B cell (primary cell): Measurements from ENCODE around the gene MAP7D1. TPM values are rescaled to one million over a fixed set of nuclear protein-coding genes. Genes with fewer than 3 reads are reported as not detected.

Experiments used
- ATAC-seq: fragments of 200-7000 bp; cut with Tn5 transposase; one replicate; pipeline ENCODE4 v1.10.0; 2021; ENCODE audit warnings: low read depth, mild to moderate bottlenecking, moderate number of reproducible peaks, moderate library complexity
- CTCF ChIA-PET: fragments of 350-600 bp; sonication (Branson Sonifier 250); formaldehyde crosslinking; loops from one replicate; lab custom pipeline; 2021; ENCODE audit warnings: antibody characterized with exemption, inconsistent platforms; lab: Charles Lee
- POLR2A ChIA-PET: fragments of 350-600 bp; sonication (Branson Sonifier 250); formaldehyde crosslinking; loops from one replicate; lab custom pipeline; 2021; ENCODE audit warnings: antibody characterized with exemption; lab: Charles Lee
- DNase-seq: peaks from one replicate; pipeline ENCODE4 v3.0.0; 2013
- H2AFZ ChIP-seq: 2 replicates; pipeline ENCODE4 v1.6.1; 2012; ENCODE audit warnings: mild to moderate bottlenecking, low read depth, low read length; ENCODE audit not compliant: insufficient read depth, poor library complexity, severe bottlenecking
- H3K27ac ChIP-seq, 2 donors: 1 replicate in 1 of 2; 2 replicates in 1 of 2; pipeline ENCODE4 v1.5.1; 2012 to 2013; ENCODE audit warnings: low read length in 2 of 2, mild to moderate bottlenecking in 2 of 2, moderate library complexity in 1 of 2
- H3K27me3 ChIP-seq, 4 experiments: fragments of 200-600 bp in 1 of 4; sonication (generic) in 1 of 4; replicated peaks in 1 of 4; 1 replicate in 2 of 4; 2 replicates in 2 of 4; pipeline versions ENCODE4 v1.6.1 to v1.7.0; 2013 to 2016; ENCODE audit warnings: low read length in 3 of 4, mild to moderate bottlenecking in 2 of 4, mixed read lengths in 1 of 4, moderate library complexity in 1 of 4; ENCODE audit not compliant: insufficient read depth in 4 of 4, control insufficient read depth in 3 of 4; ENCODE audit errors: control extremely low read depth in 1 of 4
- H3K36me3 ChIP-seq, 2 experiments: replicated peaks in 1 of 2; 1 replicate in 1 of 2; 2 replicates in 1 of 2; pipeline versions ENCODE4 v1.6.1 to v1.7.1; 2013; ENCODE audit warnings: low read length in 1 of 2; ENCODE audit not compliant: insufficient read depth in 2 of 2, control insufficient read depth in 1 of 2; ENCODE audit errors: control extremely low read depth in 1 of 2, extremely low read depth in 1 of 2
- H3K4me1 ChIP-seq, 2 donors: fragments of 200-600 bp in 1 of 2; sonication (generic) in 1 of 2; 1 replicate in 1 of 2; 2 replicates in 1 of 2; pipeline versions ENCODE4 v1.5.1 to v1.6.1; 2013 to 2017; ENCODE audit warnings: low read length in 2 of 2; ENCODE audit not compliant: control insufficient read depth in 2 of 2, insufficient read depth in 2 of 2
- H3K4me2 ChIP-seq: replicated peaks from 2 replicates; pipeline ENCODE3; 2012; ENCODE audit warnings: mild to moderate bottlenecking, low read depth, low read length; ENCODE audit not compliant: poor library complexity, severe bottlenecking
- H3K4me3 ChIP-seq, 5 experiments: fragments of 200-600 bp in 1 of 5; sonication (generic) in 1 of 5; 1 replicate in 3 of 5; 2 replicates in 2 of 5; pipeline versions ENCODE4 v1.5.1 to v1.7.0; 2011 to 2016; ENCODE audit warnings: low read length in 4 of 5, mild to moderate bottlenecking in 4 of 5, low read depth in 2 of 5, control low read depth in 1 of 5, moderate library complexity in 1 of 5; ENCODE audit not compliant: insufficient read depth in 1 of 5; ENCODE audit errors: control extremely low read depth in 1 of 5, extremely low read depth in 1 of 5
- H3K79me2 ChIP-seq: fragments of 200-600 bp; sonication (generic); one replicate; pipeline ENCODE4 v1.6.0; 2016; ENCODE audit warnings: low read length; ENCODE audit not compliant: control insufficient read depth, insufficient read depth
- H3K9ac ChIP-seq: fragments of 200-600 bp; sonication (generic); 2 replicates; pipeline ENCODE4 v1.6.1; 2017; ENCODE audit warnings: mild to moderate bottlenecking, low read length, moderate library complexity
- H3K9me3 ChIP-seq, 3 donors: one replicate each; pipeline versions ENCODE4 v1.6.1 to v1.7.1; 2013; ENCODE audit warnings: low read length in 2 of 3; ENCODE audit not compliant: control insufficient read depth in 2 of 3, insufficient read depth in 1 of 3; ENCODE audit errors: control extremely low read depth in 1 of 3
- H4K20me1 ChIP-seq: 2 replicates; pipeline ENCODE4 v1.6.0; 2012; ENCODE audit warnings: mild to moderate bottlenecking, low read length; ENCODE audit not compliant: insufficient read depth, control insufficient read depth, poor library complexity, severe bottlenecking
- H3K27ac Mint-ChIP-seq: one replicate; pipeline ENCODE4 v1.8.0; 2021; ENCODE audit warnings: mixed read lengths
- H3K27me3 Mint-ChIP-seq: one replicate; pipeline ENCODE4 v1.8.0; 2021; ENCODE audit warnings: mixed read lengths
- H3K4me1 Mint-ChIP-seq: one replicate; pipeline ENCODE4 v1.8.0; 2021; ENCODE audit warnings: mixed read lengths
- H3K4me3 Mint-ChIP-seq: one replicate; pipeline ENCODE4 v1.8.0; 2021; ENCODE audit warnings: mixed read lengths
- H3K9me3 Mint-ChIP-seq: one replicate; pipeline ENCODE4 v1.8.0; 2022; ENCODE audit warnings: mixed read lengths; ENCODE audit not compliant: insufficient read depth
- CTCF ChIP-seq: fragments of 200-600 bp; IDR thresholded peaks from one replicate; pipeline ENCODE4 v1.8.0; 2022; ENCODE audit warnings: antibody characterized with exemption, mild to moderate bottlenecking
- EZH2 ChIP-seq: IDR thresholded peaks from 2 replicates; pipeline ENCODE4 v1.6.1; 2012; ENCODE audit warnings: borderline replicate concordance, low read depth, mild to moderate bottlenecking, moderate library complexity, low read length; ENCODE audit not compliant: insufficient read depth, poor library complexity, severe bottlenecking
- WGBS: methylation state at CpG from one replicate; pipeline ENCODE4 v1.1.5; 2013; ENCODE audit warnings: missing lambda C conversion rate; ENCODE audit not compliant: insufficient coverage; 5-methylcytosine and 5-hydroxymethylcytosine counted together
- intact Hi-C: fragments of 100-400 bp; cut with micrococcal nuclease; formaldehyde crosslinking; loops from one replicate; pipeline ENCODE4 v1.10.0; 2022
- polyA plus RNA-seq: library from polyadenylated mRNA; depleted of rRNA; stranded (reverse); fragments of >200 nt; gene quantifications from 2 replicates; pipeline ENCODE4 v1.2.3, GENCODE V29; 2012
- total RNA-seq, 2 donors: library from RNA; stranded (reverse); fragments of 120-200 nt in 1 of 2; gene quantifications; 1 replicate in 1 of 2; 2 replicates in 1 of 2; pipeline versions ENCODE4 v1.2.3 to v1.2.4, GENCODE V29; 2013 to 2022

Gene MAP7D1
- total and polyA plus RNA-seq, 2 donors (not counting 1 experiment from before 2014, with no cell fraction given): 44.2 to 65.2 TPM

GRCh38 chr1:36223381-36223995 is 67.5 kb downstream of the MAP7D1 start:
- DNase-seq (peak; percentile 79), ATAC-seq (peak; percentile 4)
- ChIA-PET POLR2A (interaction anchor here (0.5 to 3.3 kb wide), 13 partner anchors 11 to 1469 kb away, joined by 3 to 21 read pairs (median 4); partner anchors contain the start of genes ADPRS, CDCA8, MAP7D1 and TRAPPC3), CTCF (interaction anchor here (1.0 to 3.3 kb wide), 10 partner anchors 14 to 76 kb away, joined by 3 to 32 read pairs (median 4); partner anchors contain the start of gene TRAPPC3)
- peak overlapping the region; percentile 98 for H3K4me3 Mint-ChIP-seq
- H3K27me3 Mint-ChIP-seq: no peaks in the 10 kb centered on the region
- H3K27me3 ChIP-seq: no peaks in the 10 kb centered on the region
- peak overlapping the region; percentile 80 for H3K4me2 ChIP-seq
- peaks cover 22 to 38% of the 10 kb centered on the region in 2 donors for H3K4me1 ChIP-seq
- peak overlapping the region; percentile 100 for H3K9ac ChIP-seq
- peaks cover 32% of the 10 kb centered on the region for H3K4me1 Mint-ChIP-seq
- H3K79me2 ChIP-seq: peaks cover 41% of the 10 kb centered on the region
- peaks cover 0 to 22% of the 10 kb centered on the region in 2 experiments for H3K36me3 ChIP-seq
- WGBS: 1% methylated on average over 7 of the region's 16 CpGs
- H4K20me1 ChIP-seq: peaks cover 7% of the 10 kb centered on the region
- TF ChIP-seq CTCF (no peak), EZH2 (no peak)
- peak overlapping the region; percentile 95 to 100 for H3K27ac ChIP-seq
- no peaks in the 10 kb centered on the region for H3K9me3 ChIP-seq
- intact Hi-C loops: no loop called here
- H3K27ac Mint-ChIP-seq: peak overlapping the region; percentile 100
- peak overlapping the region; percentile 77 to 98 (median 91) for H3K4me3 ChIP-seq
- peak overlapping the region; percentile 78 for H2AFZ ChIP-seq
- no peaks in the 10 kb centered on the region for H3K9me3 Mint-ChIP-seq
